Mucosa of descending colon (tissue), 3 donors: ENCODE data around the gene SNX25. TPM values are rescaled to one million over a fixed set of nuclear protein-coding genes. Genes with fewer than 3 reads are reported as not detected.
"Not testable (repeated sequence)": the region's sequence is repeated elsewhere in the genome, so short reads cannot be mapped to it uniquely, and the experiment has no call there.

Experiments
- ATAC-seq: fragments of 200-7000 bp; cut with Tn5 transposase; one replicate; pipeline ENCODE4 v1.9.1; 2020; ENCODE audit warnings: mild to moderate bottlenecking, moderate library complexity
- DNase-seq, 3 donors: peaks; one replicate each; pipeline ENCODE4 v3.0.0-alpha.2; 2020
- H3K36me3 ChIP-seq: fragments of 200-600 bp; one replicate; pipeline ENCODE4 v1.8.0; 2021; ENCODE audit warnings: low read depth, mild to moderate bottlenecking
- H3K4me1 ChIP-seq: fragments of 200-600 bp; one replicate; pipeline ENCODE4 v1.8.0; 2021; ENCODE audit warnings: low read depth, mild to moderate bottlenecking
- H3K4me3 ChIP-seq: fragments of 200-600 bp; one replicate; pipeline ENCODE4 v1.8.0; 2021; ENCODE audit warnings: mild to moderate bottlenecking
- H3K9me3 ChIP-seq: fragments of 200-600 bp; one replicate; pipeline ENCODE4 v1.8.0; 2021; ENCODE audit warnings: mild to moderate bottlenecking
- CTCF ChIP-seq: fragments of 200-600 bp; IDR thresholded peaks from one replicate; pipeline ENCODE4 v1.8.0; 2022; ENCODE audit warnings: antibody characterized with exemption, mild to moderate bottlenecking
- intact Hi-C, 2 donors: fragments of 100-400 bp; cut with DNase I in 1 of 2; cut with micrococcal nuclease in 1 of 2; formaldehyde crosslinking; loops; one replicate each; pipeline versions ENCODE4 v1.11.0 to v1.11.1; 2022; cut with DNase I, micrococcal nuclease
- total RNA-seq, 3 donors: library from RNA; stranded (reverse); fragmentation: NEBNext Ultra II Directional in 2 of 3; extraction: Animal tissue kit (Norgen Biotek cat#: 25700) in 2 of 3; gene quantifications; one replicate each; pipeline versions ENCODE4 v1.2.1 to v1.2.4, GENCODE V29; 2021 to 2023
- donor health status: DM: no; HTN: no; CAD: no; lungs with moderate emphysema.
- donor health status: DM: no; HTN: no; CAD: no.
- donor health status: DM: no; HTN: yes; CAD: no.

Gene SNX25
- total RNA-seq, 3 donors from 2014 or later = 10.8 to 29.7 (median 16.8) TPM

- DNase-seq (no peak), ATAC-seq (no peak)
- Histone ChIP-seq H3K4me1 (no peaks in the 10 kb centered on the region), H3K9me3 (no peaks in the 10 kb centered on the region), H3K4me3 (no peak overlapping the region), H3K36me3 (no peaks in the 10 kb centered on the region)
- TF ChIP-seq CTCF = no peak
- intact Hi-C loops = no loop called here
These were observed 103.3 kb downstream of the SNX25 start for GRCh38 chr4:185312699-185313098.

GRCh38 chr4:185317462-185317861 is 108.1 kb downstream of the SNX25 start:
- H3K36me3 ChIP-seq, ATAC-seq, DNase-seq, H3K9me3 ChIP-seq, H3K4me1 ChIP-seq, intact Hi-C loops, H3K4me3 ChIP-seq: not testable (repeated sequence)

GRCh38 chr4:185317880-185318279 is 108.5 kb downstream of the SNX25 start:
- Histone ChIP-seq H3K4me1 (no peaks in the 10 kb centered on the region), H3K36me3 (no peaks in the 10 kb centered on the region), H3K4me3 (no peak overlapping the region), H3K9me3 (no peaks in the 10 kb centered on the region)
- no peak for TF ChIP-seq CTCF
- intact Hi-C loops = no loop called here
- no peak for ATAC-seq
- no peak for DNase-seq

GRCh38 chr4:185318679-185319078 is 109.3 kb downstream of the SNX25 start:
- H3K4me1 ChIP-seq = no peaks in the 10 kb centered on the region
- no peak for TF ChIP-seq CTCF
- no peaks in the 10 kb centered on the region for H3K36me3 ChIP-seq
- peak; percentile 72 for ATAC-seq
- H3K9me3 ChIP-seq = no peaks in the 10 kb centered on the region
- H3K4me3 ChIP-seq = no peak overlapping the region
- DNase-seq = no peak
- intact Hi-C loops = no loop called here

GRCh38 chr4:185322803-185323202 is 113.4 kb downstream of the SNX25 start:
- ATAC-seq (no peak), DNase-seq (no peak)
- intact Hi-C loops = no loop called here
- H3K9me3 ChIP-seq = no peaks in the 10 kb centered on the region
- no peak for TF ChIP-seq CTCF
- H3K4me3 ChIP-seq = no peak overlapping the region
- no peaks in the 10 kb centered on the region for H3K36me3 ChIP-seq
- H3K4me1 ChIP-seq = no peaks in the 10 kb centered on the region

GRCh38 chr4:185323606-185324005 is 114.2 kb downstream of the SNX25 start:
- DNase-seq = no peak
- H3K4me3 ChIP-seq = no peak overlapping the region
- intact Hi-C loops = no loop called here
- H3K9me3 ChIP-seq = no peaks in the 10 kb centered on the region
- no peak for TF ChIP-seq CTCF
- no peak for ATAC-seq
- H3K36me3 ChIP-seq = no peaks in the 10 kb centered on the region
- H3K4me1 ChIP-seq = no peaks in the 10 kb centered on the region

GRCh38 chr4:185324361-185324760 is 115.0 kb downstream of the SNX25 start:
- H3K4me3 ChIP-seq, H3K9me3 ChIP-seq, intact Hi-C loops, H3K4me1 ChIP-seq, H3K36me3 ChIP-seq, DNase-seq, ATAC-seq: not testable (repeated sequence)

GRCh38 chr4:185325721-185326120 is 116.3 kb downstream of the SNX25 start:
- H3K36me3 ChIP-seq, intact Hi-C loops, H3K4me1 ChIP-seq, ATAC-seq, DNase-seq, H3K9me3 ChIP-seq, H3K4me3 ChIP-seq: not testable (repeated sequence)
